HK-2 (cell line): Measurements from ENCODE around the gene IFI6.

Source experiments
- DNase-seq: peaks from one replicate; pipeline ENCODE4 v3.0.0-alpha.2; 2018; ENCODE audit not compliant: unreplicated experiment

The IFI6 gene

GRCh38 chr1:27672750-27673112, 739 bp upstream of the IFI6 start:
- no peak for DNase-seq

- DNase-seq, result no peak
Observed at GRCh38 chr1:27669876-27670275, 2.1 kb downstream of the IFI6 start.

- peak; percentile 80 for DNase-seq
Observed at GRCh38 chr1:27668808-27669723, 2.9 kb downstream of the IFI6 start.

- DNase-seq, result no peak
Observed at GRCh38 chr1:27668121-27668807, 3.7 kb downstream of the IFI6 start.

- DNase-seq, result no peak
Observed at GRCh38 chr1:27666791-27667254, 5.2 kb downstream of the IFI6 start.

- DNase-seq, result no peak
Observed at GRCh38 chr1:27666294-27666693, 5.7 kb downstream of the IFI6 start.

GRCh38 chr1:27665016-27665651, 6.9 kb downstream of the IFI6 start:
- no peak for DNase-seq

GRCh38 chr1:27664291-27664690, 7.7 kb downstream of the IFI6 start:
- no peak for DNase-seq

- peak; percentile 87 for DNase-seq
Observed at GRCh38 chr1:27662707-27663393, 9.1 kb downstream of the IFI6 start.

GRCh38 chr1:27662261-27662660, 9.7 kb downstream of the IFI6 start:
- DNase-seq, result no peak

GRCh38 chr1:27661412-27662075, 10.4 kb downstream of the IFI6 start:
- no peak for DNase-seq

GRCh38 chr1:27660300-27660835, 11.6 kb downstream of the IFI6 start:
- DNase-seq, result no peak

- peak; percentile 77 for DNase-seq
Observed at GRCh38 chr1:27659497-27660299, 12.3 kb downstream of the IFI6 start.

GRCh38 chr1:27658951-27659496, 13.0 kb downstream of the IFI6 start:
- DNase-seq, result peak; percentile 43

- DNase-seq, result no peak
Observed at GRCh38 chr1:27656157-27656893, 15.7 kb downstream of the IFI6 start.

- DNase-seq, result no peak
Observed at GRCh38 chr1:27655151-27655937, 16.6 kb downstream of the IFI6 start.

- DNase-seq, result no peak
Observed at GRCh38 chr1:27652111-27652864, 19.7 kb downstream of the IFI6 start.
